ENCODE measurements around the gene ERAL1. TPM values are rescaled to one million over a fixed set of nuclear protein-coding genes. Genes with fewer than 3 reads are reported as not detected.
A peak's percentile ranks its signal among the peaks of the same experiment; 100 is the strongest.
"Not testable (repeated sequence)": the region's sequence is repeated elsewhere in the genome, so short reads cannot be mapped to it uniquely, and the experiment has no call there.

The ERAL1 gene
- total and polyA plus RNA-seq, 10 donors, result 28.4 to 51.9 (median 38.7) TPM

GRCh38 chr17:28891201-28891600 lies 36.4 kb downstream of the ERAL1 start:
- WGBS, 5 donors, result 64 to 93% (median 75%) methylated on average over 1 of the region's 1 CpG
- intact Hi-C loops (cut with DNase I; ENCODE audit: low total_unique reads), result no loop called here
- Histone ChIP-seq H3K9me3 (no peaks in the 10 kb centered on the region), H3K27me3 (replicated peaks in 1 of 7) (no peaks in the 10 kb centered on the region), H3K4me3 (no peak overlapping the region), H3K4me1 (peaks cover 68 to 100% (median 96%) of the 10 kb centered on the region in 6 donors), H3K36me3 (peaks cover 0 to 57% (median 12%) of the 10 kb centered on the region in 6 donors), H3K27ac (peak overlapping the region; percentile 20 to 99 (median 98))
- TF ChIP-seq POLR2AphosphoS5 (IDR thresholded peaks at IDR 0.05) (peak in 1 of 3 donors; percentile 16), CTCF (IDR thresholded peaks at IDR 0.05 in 8 of 11, conservative IDR thresholded peaks at IDR 0.05 in 3 of 11) (no peak), POLR2A (IDR thresholded peaks at IDR 0.05) (no peak)
- peak; percentile 46 for DNase-seq

- DNase-seq, result no peak
- WGBS, 5 donors, result 68 to 92% (median 88%) methylated on average over 2 to 4 of the region's 4 CpGs
- Histone ChIP-seq H3K4me3 (no peak overlapping the region), H3K9me3 (no peaks in the 10 kb centered on the region), H3K27ac (peak overlapping the region; percentile 83 to 99 (median 98)), H3K36me3 (peaks cover 0 to 49% (median 10%) of the 10 kb centered on the region in 6 donors), H3K4me1 (peaks cover 72 to 99% (median 99%) of the 10 kb centered on the region in 6 donors), H3K27me3 (replicated peaks in 1 of 7) (no peaks in the 10 kb centered on the region)
- no peak for TF ChIP-seq CTCF (IDR thresholded peaks at IDR 0.05 in 8 of 11, conservative IDR thresholded peaks at IDR 0.05 in 3 of 11)
- TF ChIP-seq POLR2AphosphoS5 (IDR thresholded peaks at IDR 0.05), result no peak
- no peak for TF ChIP-seq POLR2A (IDR thresholded peaks at IDR 0.05)
- intact Hi-C loops (cut with DNase I; ENCODE audit: low total_unique reads), result no loop called here
Measured at GRCh38 chr17:28892024-28892423, 37.2 kb downstream of the ERAL1 start.

GRCh38 chr17:28893248-28894183 lies 38.7 kb downstream of the ERAL1 start:
- H3K27me3 ChIP-seq (replicated peaks in 1 of 7); H3K9me3 ChIP-seq; intact Hi-C loops (cut with DNase I; ENCODE audit: low total_unique reads): not testable (repeated sequence)
- 27 to 50% (median 38%) methylated on average over 16 of the region's 16 CpGs for WGBS, 5 donors
- Histone ChIP-seq H3K27ac (peak overlapping the region; percentile 83 to 99 (median 98)), H3K4me1 (peaks cover 70 to 94% (median 93%) of the 10 kb centered on the region in 6 donors), H3K36me3 (peaks cover 0 to 34% (median 3%) of the 10 kb centered on the region in 6 donors), H3K4me3 (peak overlapping the region in 2 of 8 donors; percentile 2 to 52)
- DNase-seq, result peak; percentile 87
- peak in 1 of 3 donors; percentile 65 for TF ChIP-seq POLR2AphosphoS5 (IDR thresholded peaks at IDR 0.05)

GRCh38 chr17:28895794-28896447 lies 41.1 kb downstream of the ERAL1 start:
- intact Hi-C loops (cut with DNase I; ENCODE audit: low total_unique reads), result no loop called here
- H3K4me3 ChIP-seq, result peak overlapping the region; percentile 81 to 97 (median 90)
- DNase-seq, result peak; percentile 77
- peak overlapping the region; percentile 95 to 99 (median 98) for H3K27ac ChIP-seq
- H3K4me1 ChIP-seq, result peaks cover 62 to 94% (median 85%) of the 10 kb centered on the region in 6 donors
- no peaks in the 10 kb centered on the region for H3K9me3 ChIP-seq
- WGBS, 5 donors, result 36 to 62% (median 45%) methylated on average over 3 of the region's 3 CpGs
- TF ChIP-seq POLR2AphosphoS5 (IDR thresholded peaks at IDR 0.05) (no peak), POLR2A (IDR thresholded peaks at IDR 0.05) (no peak), CTCF (IDR thresholded peaks at IDR 0.05 in 8 of 11, conservative IDR thresholded peaks at IDR 0.05 in 3 of 11) (no peak)
- no peaks in the 10 kb centered on the region for H3K27me3 ChIP-seq (replicated peaks in 1 of 7)
- peaks cover 0 to 16% (median 2%) of the 10 kb centered on the region in 6 donors for H3K36me3 ChIP-seq
